GM12801 (cell line): ENCODE results near the gene ZNF592.

Source experiments
- TF ChIP-seq, protein P1 (sequence below): IDR thresholded peaks from one replicate; pipeline ENCODE4 v1.5.1; 2011; ENCODE audit warnings: control low read depth; ENCODE audit not compliant: insufficient read length; ENCODE audit errors: extremely low read depth

ZNF592 gene, protein sequence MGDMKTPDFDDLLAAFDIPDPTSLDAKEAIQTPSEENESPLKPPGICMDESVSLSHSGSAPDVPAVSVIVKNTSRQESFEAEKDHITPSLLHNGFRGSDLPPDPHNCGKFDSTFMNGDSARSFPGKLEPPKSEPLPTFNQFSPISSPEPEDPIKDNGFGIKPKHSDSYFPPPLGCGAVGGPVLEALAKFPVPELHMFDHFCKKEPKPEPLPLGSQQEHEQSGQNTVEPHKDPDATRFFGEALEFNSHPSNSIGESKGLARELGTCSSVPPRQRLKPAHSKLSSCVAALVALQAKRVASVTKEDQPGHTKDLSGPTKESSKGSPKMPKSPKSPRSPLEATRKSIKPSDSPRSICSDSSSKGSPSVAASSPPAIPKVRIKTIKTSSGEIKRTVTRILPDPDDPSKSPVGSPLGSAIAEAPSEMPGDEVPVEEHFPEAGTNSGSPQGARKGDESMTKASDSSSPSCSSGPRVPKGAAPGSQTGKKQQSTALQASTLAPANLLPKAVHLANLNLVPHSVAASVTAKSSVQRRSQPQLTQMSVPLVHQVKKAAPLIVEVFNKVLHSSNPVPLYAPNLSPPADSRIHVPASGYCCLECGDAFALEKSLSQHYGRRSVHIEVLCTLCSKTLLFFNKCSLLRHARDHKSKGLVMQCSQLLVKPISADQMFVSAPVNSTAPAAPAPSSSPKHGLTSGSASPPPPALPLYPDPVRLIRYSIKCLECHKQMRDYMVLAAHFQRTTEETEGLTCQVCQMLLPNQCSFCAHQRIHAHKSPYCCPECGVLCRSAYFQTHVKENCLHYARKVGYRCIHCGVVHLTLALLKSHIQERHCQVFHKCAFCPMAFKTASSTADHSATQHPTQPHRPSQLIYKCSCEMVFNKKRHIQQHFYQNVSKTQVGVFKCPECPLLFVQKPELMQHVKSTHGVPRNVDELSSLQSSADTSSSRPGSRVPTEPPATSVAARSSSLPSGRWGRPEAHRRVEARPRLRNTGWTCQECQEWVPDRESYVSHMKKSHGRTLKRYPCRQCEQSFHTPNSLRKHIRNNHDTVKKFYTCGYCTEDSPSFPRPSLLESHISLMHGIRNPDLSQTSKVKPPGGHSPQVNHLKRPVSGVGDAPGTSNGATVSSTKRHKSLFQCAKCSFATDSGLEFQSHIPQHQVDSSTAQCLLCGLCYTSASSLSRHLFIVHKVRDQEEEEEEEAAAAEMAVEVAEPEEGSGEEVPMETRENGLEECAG (N-terminal part only)

GRCh38 chr15:84748274-84749110, at the start of gene ZNF592:
Gene ZNF592, plus strand, starts transcription at chr15:84748592. Its CDS starts 34,084 bp downstream, at chr15:84782676.
- TF ChIP-seq, protein P1, sequence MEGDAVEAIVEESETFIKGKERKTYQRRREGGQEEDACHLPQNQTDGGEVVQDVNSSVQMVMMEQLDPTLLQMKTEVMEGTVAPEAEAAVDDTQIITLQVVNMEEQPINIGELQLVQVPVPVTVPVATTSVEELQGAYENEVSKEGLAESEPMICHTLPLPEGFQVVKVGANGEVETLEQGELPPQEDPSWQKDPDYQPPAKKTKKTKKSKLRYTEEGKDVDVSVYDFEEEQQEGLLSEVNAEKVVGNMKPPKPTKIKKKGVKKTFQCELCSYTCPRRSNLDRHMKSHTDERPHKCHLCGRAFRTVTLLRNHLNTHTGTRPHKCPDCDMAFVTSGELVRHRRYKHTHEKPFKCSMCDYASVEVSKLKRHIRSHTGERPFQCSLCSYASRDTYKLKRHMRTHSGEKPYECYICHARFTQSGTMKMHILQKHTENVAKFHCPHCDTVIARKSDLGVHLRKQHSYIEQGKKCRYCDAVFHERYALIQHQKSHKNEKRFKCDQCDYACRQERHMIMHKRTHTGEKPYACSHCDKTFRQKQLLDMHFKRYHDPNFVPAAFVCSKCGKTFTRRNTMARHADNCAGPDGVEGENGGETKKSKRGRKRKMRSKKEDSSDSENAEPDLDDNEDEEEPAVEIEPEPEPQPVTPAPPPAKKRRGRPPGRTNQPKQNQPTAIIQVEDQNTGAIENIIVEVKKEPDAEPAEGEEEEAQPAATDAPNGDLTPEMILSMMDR: no peak

DNA sequence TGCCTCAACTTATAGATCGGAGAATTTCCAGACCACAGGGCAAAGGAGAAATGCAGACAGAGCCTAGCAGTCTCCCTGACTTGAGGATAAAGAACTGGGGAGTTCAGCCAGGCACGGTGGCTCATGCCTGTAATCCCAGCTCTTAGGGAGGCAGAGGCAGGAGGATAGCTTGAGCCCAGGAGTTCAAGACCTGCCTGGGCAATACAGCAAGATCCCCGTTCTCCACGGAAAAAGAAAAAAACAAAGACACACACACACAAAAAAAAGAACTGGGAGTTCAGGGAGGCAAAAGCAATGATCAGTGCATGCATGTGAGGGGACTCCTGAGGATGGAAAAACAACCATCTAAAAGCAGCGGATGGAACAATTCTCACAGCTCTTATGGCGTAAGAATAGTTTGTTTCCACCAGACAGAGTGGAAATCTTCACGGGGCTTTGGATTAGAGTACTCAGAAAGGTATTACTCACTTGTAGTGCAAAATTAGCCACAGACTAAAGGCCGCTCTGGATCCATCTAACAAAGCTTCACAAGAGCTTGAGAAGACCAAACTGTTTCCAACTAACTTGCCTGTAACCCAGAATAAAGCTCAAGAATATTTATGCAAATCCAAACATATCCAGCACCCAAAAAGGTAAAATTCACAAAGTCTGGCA, 48.7 kb upstream of the ZNF592 start:
- TF ChIP-seq, protein P1: no peak

DNA sequence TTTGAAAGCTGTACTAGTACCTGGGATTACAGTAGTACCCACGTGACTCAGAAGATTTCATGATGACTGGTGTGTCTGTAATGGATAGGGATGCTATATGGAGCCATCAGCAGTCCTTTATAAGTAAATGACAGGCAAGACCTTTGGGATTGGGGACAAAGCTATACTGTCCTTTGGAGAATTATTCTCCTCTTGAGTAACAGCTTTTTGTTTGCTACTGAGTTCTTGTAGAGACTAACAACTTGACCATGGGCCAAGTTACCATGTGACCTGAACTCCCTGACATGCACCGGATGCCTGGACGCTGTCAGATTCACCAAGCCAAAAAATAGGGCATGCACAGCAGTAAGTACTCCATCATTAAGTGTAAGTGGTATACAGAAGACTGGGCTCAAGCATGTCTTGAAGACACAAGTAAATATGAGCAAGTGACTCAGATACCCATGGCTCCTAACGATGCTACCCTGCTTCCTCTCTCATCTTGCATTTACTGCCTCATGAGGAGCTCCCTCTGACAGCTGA, 45.4 kb upstream of the ZNF592 start:
- TF ChIP-seq, protein P1: no peak

- TF ChIP-seq, protein P1: no peak
These were observed 44.6 kb upstream of the ZNF592 start for GRCh38 chr15:84703808-84704207.

GRCh38 chr15:84714372-84714771, 34.0 kb upstream of the ZNF592 start:
- TF ChIP-seq, protein P1: no peak

DNA sequence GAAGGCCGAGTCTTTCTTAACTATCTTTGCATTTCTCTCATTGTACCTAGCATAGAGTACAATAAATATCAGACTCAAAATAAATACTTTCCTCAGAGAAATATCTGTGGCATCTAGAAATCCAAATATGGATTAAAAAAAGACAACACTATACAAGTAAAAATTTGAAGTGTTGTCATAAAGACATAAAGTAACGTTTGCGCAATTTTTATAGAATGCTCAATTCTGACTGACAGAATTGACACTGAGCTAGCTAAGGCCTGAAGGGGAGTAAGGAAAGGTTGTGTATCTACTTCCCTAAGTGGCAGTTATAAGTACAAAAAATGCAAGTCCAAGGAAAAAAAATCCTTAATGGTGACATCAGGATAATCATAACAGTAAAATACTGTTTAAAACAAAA, 33.6 kb upstream of the ZNF592 start:
- TF ChIP-seq, protein P1: no peak
